Measurements from ENCODE around the gene ZBTB7C. TPM values are rescaled to one million over a fixed set of nuclear protein-coding genes. Genes with fewer than 3 reads are reported as not detected.

ZBTB7C gene
- total and polyA plus RNA-seq, 2 of the 4 experiments (the other 2 are of a cell fraction), result not detected

DNA sequence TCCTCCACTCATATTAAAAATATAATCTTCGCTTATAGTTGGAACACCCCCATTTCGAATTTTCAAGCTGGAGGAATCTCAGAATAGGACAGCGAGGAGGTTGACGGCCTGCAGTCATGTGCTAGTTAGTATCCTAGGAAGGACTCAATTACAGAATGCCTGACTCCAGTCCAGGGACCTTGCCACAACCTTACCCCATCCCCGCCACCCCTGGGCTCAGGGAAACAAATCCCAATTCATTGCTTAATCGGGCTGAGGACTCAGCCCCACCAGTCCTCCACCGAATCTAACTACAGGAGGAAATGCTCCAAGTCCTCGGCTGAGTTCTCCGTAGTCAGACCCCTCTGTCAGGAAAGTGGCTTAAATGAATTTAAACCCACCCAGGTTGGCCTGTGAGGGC, 31.7 kb upstream of the ZBTB7C start:
- in situ Hi-C loops (cut with MboI; ENCODE audit: low sequenced_read_pairs) (loop anchor here (10.0 kb wide), 1 partner anchor 666 kb away; no protein-coding TSS in a partner anchor), intact Hi-C loops (cut with micrococcal nuclease) (loop anchor here (10.0 kb wide), 1 partner anchor 666 kb away; no protein-coding TSS in a partner anchor), dilution Hi-C loops (cut with HindIII; ENCODE audit: low sequenced_read_pairs, unreplicated experiment) (no loop called here)
- H3K27ac ChIP-seq (ENCODE audit: insufficient read depth, low read length), result no peak overlapping the region
- WGBS, 2 experiments (ENCODE audit: extremely low coverage in 2 of 2, insufficient read length in 1 of 2), result 67% methylated on average over 2 of the region's 9 CpGs; no CpG with 5 or more reads in 1 of the 2 experiments
- no peak overlapping the region for H3K18ac ChIP-seq (ENCODE audit: low read depth, low read length)
- H3K79me1 ChIP-seq (ENCODE audit: low read depth in 1 of 2, low read length in 2 of 2), result no peaks in the 10 kb centered on the region
- H4K91ac ChIP-seq (ENCODE audit: insufficient read depth, low read depth, low read length), result no peak overlapping the region
- TF ChIP-seq, protein P1, sequence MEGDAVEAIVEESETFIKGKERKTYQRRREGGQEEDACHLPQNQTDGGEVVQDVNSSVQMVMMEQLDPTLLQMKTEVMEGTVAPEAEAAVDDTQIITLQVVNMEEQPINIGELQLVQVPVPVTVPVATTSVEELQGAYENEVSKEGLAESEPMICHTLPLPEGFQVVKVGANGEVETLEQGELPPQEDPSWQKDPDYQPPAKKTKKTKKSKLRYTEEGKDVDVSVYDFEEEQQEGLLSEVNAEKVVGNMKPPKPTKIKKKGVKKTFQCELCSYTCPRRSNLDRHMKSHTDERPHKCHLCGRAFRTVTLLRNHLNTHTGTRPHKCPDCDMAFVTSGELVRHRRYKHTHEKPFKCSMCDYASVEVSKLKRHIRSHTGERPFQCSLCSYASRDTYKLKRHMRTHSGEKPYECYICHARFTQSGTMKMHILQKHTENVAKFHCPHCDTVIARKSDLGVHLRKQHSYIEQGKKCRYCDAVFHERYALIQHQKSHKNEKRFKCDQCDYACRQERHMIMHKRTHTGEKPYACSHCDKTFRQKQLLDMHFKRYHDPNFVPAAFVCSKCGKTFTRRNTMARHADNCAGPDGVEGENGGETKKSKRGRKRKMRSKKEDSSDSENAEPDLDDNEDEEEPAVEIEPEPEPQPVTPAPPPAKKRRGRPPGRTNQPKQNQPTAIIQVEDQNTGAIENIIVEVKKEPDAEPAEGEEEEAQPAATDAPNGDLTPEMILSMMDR (conservative IDR thresholded peaks at IDR 0.05; ENCODE audit: low read depth, low read length), result no peak
- TF ChIP-seq CHD1 (IDR thresholded peaks at IDR 0.05; ENCODE audit: low read depth, low read length) (no peak), RCOR1 (IDR thresholded peaks at IDR 0.05; ENCODE audit: insufficient replicate concordance, low read length) (no peak), RAD21 (IDR thresholded peaks at IDR 0.05; ENCODE audit: low read length) (no peak), BHLHE40 (IDR thresholded peaks at IDR 0.05; ENCODE audit: low read depth, low read length) (no peak), MAZ (IDR thresholded peaks at IDR 0.05; ENCODE audit: borderline replicate concordance, low read depth, low read length) (no peak), POLR2A (IDR thresholded peaks at IDR 0.05; ENCODE audit: low read depth, low read length) (no peak), FOS (IDR thresholded peaks at IDR 0.05; ENCODE audit: low read depth, low read length) (no peak), RFX5 (IDR thresholded peaks at IDR 0.05; ENCODE audit: low read depth, low read length) (no peak), MXI1 (IDR thresholded peaks at IDR 0.05; ENCODE audit: borderline replicate concordance, low read depth, low read length) (no peak), NFE2L2 (IDR thresholded peaks at IDR 0.05; ENCODE audit: low read depth, low read length) (no peak)
- TF ChIP-seq, protein P2, sequence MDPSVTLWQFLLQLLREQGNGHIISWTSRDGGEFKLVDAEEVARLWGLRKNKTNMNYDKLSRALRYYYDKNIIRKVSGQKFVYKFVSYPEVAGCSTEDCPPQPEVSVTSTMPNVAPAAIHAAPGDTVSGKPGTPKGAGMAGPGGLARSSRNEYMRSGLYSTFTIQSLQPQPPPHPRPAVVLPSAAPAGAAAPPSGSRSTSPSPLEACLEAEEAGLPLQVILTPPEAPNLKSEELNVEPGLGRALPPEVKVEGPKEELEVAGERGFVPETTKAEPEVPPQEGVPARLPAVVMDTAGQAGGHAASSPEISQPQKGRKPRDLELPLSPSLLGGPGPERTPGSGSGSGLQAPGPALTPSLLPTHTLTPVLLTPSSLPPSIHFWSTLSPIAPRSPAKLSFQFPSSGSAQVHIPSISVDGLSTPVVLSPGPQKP (IDR thresholded peaks at IDR 0.05; ENCODE audit: borderline replicate concordance, low read depth, low read length), result no peak
- TF ChIP-seq, protein P3, sequence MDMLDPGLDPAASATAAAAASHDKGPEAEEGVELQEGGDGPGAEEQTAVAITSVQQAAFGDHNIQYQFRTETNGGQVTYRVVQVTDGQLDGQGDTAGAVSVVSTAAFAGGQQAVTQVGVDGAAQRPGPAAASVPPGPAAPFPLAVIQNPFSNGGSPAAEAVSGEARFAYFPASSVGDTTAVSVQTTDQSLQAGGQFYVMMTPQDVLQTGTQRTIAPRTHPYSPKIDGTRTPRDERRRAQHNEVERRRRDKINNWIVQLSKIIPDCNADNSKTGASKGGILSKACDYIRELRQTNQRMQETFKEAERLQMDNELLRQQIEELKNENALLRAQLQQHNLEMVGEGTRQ (IDR thresholded peaks at IDR 0.05; ENCODE audit: low read depth, low read length), result no peak
- no peaks in the 10 kb centered on the region for H4K20me1 ChIP-seq (ENCODE audit: insufficient read depth, low read length)
- no peak overlapping the region for H2BK120ac ChIP-seq (ENCODE audit: low read depth, low read length)
- ATAC-seq (ENCODE audit: low read depth), result no peak
- no peak overlapping the region for H3K4me3 ChIP-seq (ENCODE audit: insufficient read depth, low read depth, low read length)
- H3K56ac ChIP-seq (ENCODE audit: extremely low read depth, insufficient read depth, low read length), result no peak overlapping the region
- H2BK20ac ChIP-seq (ENCODE audit: low read depth, low read length), result no peak overlapping the region
- no peak overlapping the region for H4K8ac ChIP-seq (ENCODE audit: low read depth in 2 of 2, low read length in 2 of 2)
- no peak overlapping the region for H2BK15ac ChIP-seq (ENCODE audit: low read depth, low read length)
- no peak overlapping the region for H4K5ac ChIP-seq (ENCODE audit: low read depth, low read length)
- no peak overlapping the region for H3K23ac ChIP-seq (ENCODE audit: low read depth, low read length)
- no peak for DNase-seq
- BruUV-seq (replicated peaks), result no TSS peak
- H2AK5ac ChIP-seq (ENCODE audit: low read depth, low read length), result no peak overlapping the region
- H3K4me2 ChIP-seq (ENCODE audit: low read depth, low read length), result no peak overlapping the region
- ChIA-PET CTCF (no interaction called here), POLR2A (ENCODE audit: unreplicated experiment) (no interaction called here)
- H3K36me3 ChIP-seq (ENCODE audit: control insufficient read depth, insufficient read depth, low read length), result no peaks in the 10 kb centered on the region
- H3K9me1 ChIP-seq (ENCODE audit: insufficient read depth, low read length), result no peaks in the 10 kb centered on the region
- no peaks in the 10 kb centered on the region for H3K4me1 ChIP-seq (ENCODE audit: control insufficient read depth, insufficient read depth, low read length)
- no peaks in the 10 kb centered on the region; the same call in 1 of the 2 replicates for H3K9me3 ChIP-seq (ENCODE audit: control insufficient read depth, insufficient read depth, low read length)
- peaks cover 64% of the 10 kb centered on the region for H3K27me3 ChIP-seq (ENCODE audit: control insufficient read depth, insufficient read depth, low read length)
- no peak overlapping the region for H3K14ac ChIP-seq (replicated peaks; ENCODE audit: low read depth, low read length)
- no peak overlapping the region for H2AK9ac ChIP-seq (replicated peaks; ENCODE audit: low read depth, low read length, poor library complexity)
- no peak overlapping the region for H2AFZ ChIP-seq (replicated peaks; ENCODE audit: low read length, poor library complexity)
- H3K9ac ChIP-seq (ENCODE audit: low read depth, low read length), result no peak overlapping the region
- no peak overlapping the region for H2BK5ac ChIP-seq (ENCODE audit: low read depth, low read length, poor library complexity, severe bottlenecking)
- no peak overlapping the region for H3K4ac ChIP-seq (ENCODE audit: low read depth, low read length)
